ENCODE results near the gene RABIF.

Gene RABIF

DNA sequence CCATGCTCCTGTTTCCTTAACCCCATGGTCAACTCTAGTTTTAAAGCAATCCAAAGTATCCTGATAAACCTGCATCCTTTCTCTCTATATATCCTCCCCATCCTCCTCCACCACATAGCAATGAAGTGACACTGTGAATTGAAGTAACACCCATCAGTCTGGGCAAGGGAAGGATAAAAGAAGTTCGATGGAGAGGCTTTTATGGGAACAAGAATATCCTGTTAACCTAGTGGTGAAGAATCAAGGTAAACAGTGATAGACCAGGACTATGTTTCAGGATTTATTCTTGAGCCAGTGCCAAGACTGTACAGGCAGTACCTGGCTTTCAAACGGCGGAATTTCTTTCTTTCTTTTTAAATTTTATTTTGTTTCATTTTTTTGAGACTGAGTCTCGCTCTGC lies 17.6 kb downstream of the RABIF start:
- DNase-seq = no peak

DNA sequence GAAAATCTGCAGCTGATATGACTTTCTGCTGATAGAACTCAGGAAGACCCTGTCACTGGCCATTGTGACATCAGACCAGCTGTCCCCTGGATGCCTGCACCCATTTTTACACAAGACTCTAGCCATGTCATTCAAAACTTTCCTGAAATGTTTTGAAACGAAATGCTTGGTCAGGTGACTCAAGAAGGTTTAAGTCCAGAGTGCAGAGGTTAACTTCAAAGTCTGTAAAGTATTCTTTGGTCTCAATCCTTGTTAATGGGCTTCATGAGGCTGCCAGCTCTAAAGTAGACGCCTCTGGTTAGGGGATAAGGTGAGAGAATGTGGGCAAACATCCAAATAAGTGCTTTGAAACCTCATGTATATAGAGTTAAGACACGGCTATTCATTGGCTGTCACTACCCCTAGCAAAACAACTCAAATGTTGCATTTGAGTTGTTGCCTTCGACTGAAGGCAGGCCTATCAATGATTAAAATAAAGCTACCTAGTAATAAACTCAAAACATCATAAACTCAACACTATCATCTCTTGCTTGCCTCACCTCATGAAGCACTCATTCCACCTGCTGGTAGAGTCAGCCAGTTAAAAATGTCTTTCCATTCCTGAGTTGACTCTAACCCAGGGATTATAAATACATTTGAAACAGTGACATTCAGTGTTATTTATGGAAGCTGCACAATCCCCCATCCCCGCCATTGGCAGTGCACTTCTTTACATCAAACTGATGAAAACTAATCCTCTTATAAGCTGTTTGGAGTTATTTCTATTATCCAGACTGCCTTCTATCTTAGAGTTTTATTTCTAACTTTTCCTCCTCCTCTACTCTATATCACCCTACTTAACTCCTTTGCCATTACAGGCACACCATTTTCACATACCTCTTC lies 26.0 kb downstream of the RABIF start:
- no peak for DNase-seq

DNA sequence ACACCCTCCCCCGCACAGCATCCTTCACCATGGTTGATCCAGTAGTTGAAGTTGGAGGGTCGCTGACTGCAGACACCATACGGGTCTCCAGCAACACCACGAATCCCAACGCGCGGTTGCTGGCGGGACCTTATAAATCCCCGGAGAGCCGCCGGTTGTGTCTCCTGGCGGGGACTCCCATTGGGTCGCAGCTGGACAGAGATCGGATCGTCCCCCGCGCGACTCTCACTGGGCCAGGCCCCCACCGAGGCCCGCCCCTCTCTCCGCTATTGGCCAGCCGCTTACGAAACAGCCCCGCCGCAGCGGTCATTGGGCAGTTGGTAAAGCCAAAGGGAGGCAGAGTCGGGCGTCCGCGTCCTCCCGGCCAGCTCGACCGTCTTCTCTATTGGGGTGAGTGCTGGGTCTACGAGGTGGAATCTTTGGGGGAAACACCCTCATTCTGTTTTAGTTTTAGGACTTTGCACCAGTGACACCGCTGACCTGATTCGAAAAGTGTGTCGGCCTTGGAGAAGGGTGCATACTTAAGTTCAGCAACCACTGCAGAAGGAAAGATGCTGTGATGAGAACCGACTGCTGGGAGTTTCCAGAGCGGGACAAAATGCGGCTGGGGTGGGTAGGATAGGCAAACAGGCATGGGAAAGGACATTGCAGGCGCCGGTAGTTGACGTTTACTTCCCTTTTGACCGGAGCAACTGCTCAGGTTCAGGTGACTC lies 27.4 kb downstream of the RABIF start:
- DNase-seq = peak; percentile 74

DNA sequence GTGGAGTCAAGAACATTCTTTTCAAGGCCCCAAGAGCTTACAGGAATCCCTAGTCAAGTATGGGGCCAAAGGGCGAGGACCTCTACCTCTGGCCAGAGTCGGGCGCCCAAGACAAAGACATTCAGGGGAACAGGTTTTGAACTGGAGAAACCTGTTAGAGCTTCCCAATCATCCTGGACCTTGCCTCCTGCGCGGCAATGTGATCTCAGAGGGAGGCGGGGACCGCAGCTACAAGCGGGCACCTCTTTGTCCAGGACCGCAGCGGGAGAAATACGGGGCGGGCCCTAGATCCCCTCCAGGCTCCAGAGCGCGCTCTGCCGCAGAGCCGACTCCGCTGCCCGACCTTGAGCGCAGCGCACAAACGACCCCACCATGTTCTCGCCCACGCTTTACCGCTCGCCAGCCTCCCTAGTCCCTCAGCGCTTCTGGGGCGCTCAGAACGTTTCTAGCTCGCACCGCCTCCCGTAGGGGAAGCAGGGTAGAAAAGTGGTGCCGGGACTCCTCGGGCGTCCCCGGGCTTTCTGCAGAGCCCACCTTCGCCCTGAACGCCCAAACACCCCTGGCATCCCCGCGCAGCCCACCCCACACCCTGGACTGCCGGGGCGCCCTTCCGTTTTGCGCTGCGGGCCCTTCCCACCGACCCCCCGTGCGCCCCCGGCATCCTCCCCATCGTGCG lies 28.1 kb downstream of the RABIF start:
- DNase-seq = peak; percentile 5

DNA sequence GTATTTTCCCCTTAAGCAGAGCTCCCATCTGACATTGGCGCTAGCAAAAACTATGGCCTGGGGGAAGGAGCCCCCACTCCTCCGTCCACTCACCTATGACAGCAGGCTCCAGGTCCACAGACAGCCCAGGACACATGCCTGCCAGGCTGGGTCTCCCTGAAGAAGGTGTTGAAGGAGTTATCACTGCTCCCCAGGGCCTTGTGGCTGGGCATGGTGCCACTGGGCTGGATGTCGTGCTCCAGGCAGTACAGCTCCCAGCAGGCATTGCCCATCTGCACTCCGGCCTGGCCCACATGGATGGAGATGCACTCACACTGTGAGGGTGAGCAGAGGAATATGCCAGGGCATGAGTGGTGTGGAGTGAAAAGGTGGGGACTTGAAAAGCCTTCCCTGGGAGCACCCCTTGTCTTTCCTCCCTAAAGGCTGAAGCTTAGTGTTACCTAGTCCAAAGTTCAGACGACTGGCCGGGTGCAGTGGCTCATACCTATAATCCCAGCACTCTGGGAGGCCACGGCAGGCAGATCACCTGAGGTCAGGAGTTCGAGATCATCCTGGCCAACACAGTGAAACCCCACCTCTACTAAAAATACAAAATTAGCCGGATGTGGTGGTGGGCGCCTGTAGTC lies 30.0 kb downstream of the RABIF start:
- DNase-seq = no peak

DNA sequence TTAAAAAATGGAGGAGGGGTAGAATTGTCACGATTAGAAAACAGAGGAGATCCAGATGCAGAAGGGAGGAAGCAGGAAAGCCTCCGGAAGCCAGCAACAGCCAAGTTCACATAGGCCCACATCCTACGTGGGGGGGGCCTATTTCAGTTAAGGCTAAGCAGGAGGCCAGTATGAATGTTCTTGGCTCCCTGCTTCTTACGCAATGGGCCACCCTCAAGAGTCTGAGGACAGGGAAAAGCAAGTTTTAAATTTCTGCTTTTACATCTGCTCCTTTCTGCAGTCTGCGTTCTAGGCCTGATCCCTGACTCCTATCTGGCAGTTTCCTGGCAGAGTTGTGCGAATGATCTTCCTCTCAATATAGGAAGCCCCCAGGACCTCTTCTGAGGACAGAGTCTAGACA lies 30.6 kb downstream of the RABIF start:
- no peak for DNase-seq

DNA sequence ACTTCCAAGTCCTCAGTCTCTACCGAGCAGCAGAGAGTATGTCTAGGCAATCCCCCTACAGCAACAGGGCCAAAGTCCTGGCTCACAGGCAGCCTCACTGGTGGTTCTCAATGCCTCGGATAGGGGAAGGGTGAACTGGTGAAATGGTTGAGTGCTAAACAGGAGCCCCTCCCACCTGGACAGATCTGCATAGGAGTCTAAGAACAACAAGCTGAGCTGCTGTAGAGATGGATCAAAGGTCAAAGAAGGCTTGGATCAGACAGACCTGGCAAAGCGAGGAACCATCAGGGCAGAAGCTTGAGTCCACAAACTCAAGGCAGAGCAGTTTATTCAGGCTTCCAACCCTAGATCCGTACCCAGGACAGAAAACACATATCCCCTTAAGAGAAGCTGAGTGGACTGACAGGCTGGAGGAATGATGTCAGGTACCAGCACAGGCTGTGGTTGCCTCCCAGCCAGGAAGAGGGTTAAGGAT lies 31.8 kb downstream of the RABIF start:
- no peak for DNase-seq

DNA sequence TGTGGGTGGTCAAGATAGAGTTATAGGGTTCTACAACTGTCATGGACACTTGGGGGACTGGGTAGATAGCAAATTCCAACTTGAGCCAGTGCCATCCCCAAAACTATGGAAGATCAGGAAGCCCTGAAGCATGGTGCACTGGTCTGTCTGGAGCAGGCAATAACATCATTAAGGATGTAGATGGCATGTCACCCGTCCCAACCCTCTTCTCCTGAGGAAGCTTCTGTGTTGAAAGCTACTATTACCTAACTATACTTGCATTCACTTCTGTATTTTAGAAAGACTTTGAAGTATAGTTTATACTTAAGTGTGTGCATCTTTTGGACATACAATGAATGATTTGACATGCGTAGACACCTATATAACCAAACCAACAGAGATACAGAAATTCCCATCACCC lies 32.9 kb downstream of the RABIF start:
- DNase-seq = no peak

DNA sequence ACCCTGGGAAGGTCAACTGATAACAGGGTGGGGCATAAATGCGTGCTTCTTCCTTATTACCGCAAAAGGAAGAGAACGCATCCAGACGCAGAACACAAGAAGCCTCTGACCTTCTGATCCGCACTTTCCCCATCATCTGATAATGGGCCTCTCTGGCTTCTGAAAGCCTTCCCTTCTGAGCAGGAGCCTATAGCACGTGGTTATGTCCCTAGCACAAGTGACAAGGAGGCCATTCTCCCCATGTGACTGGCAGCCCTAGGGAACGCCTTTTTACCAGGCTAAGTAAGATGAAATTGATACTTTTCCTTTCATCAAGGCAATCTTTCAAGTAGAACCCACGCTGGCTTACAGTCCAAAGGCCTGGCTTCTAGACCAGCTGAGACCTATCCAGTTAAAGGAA lies 34.2 kb downstream of the RABIF start:
- DNase-seq = no peak

DNA sequence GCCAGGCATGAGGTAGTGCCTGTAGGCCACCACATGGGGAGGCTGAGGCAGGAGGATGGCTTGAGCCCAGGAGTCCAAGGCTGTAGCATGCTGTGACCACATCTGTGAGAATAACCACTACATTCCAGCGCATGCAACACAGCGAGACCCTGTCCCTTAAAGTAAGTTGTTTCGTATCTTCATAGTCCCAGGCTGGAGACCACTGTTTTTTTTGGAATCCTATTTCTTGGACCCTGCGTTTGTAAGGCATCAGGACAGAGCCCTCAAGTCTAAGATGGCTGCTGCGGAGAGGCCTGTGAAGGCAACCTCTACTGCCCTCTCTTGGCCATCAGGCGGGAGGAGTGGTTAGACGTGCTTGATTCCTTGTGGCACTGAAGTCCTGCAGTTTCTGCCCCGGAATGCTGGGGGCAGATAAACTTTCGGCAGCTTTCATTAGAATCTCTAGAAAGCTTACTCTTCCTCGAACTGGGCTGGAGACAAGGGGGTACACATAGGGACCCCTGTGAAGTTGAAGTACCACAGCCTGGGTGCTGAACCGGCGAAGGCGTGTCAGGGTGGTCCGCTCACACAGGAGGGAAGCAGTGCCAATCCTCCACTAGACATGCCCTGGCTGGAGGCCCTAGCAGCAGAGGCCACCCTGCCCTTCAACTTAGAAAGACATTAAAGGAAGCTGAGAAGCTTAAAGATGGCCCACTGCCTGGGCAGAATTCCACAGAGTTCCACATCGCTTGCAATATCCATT lies 36.6 kb downstream of the RABIF start:
- peak; percentile 8 for DNase-seq

DNA sequence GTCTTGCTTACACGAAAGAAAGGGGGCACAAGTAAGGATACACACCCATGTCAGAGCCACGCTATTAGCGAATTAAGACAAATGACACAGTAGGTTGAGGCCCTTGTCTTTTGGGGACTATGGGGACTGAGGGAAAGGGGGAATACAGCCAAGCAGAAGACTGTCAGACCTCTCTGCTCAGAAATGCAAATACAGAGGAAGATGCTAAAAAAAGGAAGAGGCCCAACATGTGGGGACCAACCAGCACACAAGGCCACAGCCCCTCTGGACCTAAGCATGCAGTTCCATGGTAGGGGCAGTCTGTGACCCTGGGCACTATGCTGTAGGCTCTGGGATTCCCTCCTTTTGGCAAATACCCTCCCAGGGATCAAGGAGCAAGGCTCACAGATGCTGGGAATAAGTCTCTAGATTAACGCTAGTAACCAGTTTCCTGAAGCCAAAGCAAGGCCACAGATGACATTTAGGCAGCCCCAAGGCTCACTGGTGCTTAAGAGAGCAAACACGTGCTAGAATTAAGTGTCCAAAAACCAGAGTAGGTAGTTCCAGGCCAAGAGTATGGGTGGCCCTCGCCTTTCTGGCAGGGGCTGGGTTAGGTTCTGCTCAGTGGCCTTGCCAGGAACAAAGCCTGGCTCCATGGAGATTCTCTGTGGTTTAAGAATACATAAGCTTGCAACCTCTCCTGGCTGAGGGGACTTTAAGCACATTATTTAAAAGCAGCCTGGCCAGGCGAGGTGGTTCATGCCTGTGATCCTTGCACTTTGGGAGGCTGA lies 38.2 kb downstream of the RABIF start:
- no peak for DNase-seq

DNA sequence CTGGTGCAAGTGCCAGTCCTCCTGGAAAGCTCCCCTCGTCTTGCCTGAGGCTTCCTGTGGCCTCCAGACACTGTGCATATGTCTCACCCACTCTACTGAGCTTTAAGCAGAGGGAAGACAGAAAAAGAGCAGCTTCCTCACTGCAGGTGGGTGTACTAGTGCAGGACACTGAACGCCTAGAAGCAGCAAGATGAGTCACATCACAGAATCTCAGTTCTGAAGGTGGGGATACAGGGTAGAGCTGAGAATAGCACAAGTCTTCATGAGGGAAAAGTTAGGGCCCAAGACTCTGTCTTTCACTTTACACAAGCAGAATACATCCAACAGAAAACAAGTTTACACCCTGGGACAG lies 40.8 kb downstream of the RABIF start:
- DNase-seq = no peak

DNA sequence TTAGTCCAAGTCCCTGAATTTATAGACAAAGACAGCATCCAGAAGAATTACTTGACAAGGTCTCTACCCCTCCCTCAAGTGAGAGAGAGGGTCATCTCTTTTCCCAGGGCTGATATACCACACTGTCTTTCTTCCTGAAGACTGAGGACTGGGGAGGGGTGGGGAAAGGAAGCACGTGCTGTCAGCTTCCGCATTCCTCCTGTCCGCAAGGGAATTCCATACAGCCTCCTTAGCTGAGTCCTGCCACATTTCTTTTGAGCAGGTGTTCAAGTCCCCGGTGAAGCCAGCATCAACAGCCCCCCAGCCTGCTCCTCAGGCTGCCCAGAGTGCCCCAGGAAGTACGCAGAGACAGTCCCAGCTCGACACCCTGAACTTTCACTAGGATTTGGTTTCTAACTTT lies 44.0 kb downstream of the RABIF start:
- no peak for DNase-seq

DNA sequence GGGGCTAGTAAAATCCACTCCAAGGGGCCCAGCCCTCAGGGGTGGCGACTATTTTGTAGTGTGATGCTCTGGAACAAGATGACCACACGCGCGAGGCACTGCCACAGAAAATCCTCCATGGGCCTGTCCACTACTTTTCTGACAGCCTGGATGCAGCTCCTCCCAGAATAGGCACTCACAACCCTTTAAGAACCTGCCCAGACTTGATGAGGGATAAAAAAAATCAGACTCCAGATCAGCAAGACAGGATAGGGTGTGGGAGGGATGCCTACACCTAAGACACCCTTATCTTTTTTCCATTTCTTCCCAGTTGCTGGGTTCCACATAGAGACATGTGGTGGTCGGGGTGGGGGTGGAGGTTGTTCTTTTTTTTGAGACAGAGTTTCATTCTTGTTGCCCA lies 44.7 kb downstream of the RABIF start:
- DNase-seq = no peak

DNA sequence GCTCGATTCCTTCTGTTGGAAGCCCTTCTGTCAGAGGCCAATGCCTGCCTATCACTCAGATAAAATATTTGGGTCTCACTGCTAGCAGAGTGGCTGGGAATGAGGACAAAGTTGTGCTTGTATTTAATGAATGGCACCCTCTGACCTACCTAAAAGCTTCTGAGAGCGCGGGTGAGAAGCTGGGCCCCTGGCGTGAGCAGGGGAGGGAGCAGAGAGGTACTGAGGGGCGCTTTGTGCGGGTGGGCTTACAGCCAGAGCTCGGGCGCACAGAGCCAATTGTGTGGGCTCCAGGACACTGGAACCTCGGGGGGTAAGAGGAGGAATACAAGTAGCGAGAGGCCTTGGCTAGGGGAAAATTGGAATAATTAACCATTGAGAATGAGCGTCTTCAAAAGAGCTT lies 45.9 kb downstream of the RABIF start:
- DNase-seq = no peak

DNA sequence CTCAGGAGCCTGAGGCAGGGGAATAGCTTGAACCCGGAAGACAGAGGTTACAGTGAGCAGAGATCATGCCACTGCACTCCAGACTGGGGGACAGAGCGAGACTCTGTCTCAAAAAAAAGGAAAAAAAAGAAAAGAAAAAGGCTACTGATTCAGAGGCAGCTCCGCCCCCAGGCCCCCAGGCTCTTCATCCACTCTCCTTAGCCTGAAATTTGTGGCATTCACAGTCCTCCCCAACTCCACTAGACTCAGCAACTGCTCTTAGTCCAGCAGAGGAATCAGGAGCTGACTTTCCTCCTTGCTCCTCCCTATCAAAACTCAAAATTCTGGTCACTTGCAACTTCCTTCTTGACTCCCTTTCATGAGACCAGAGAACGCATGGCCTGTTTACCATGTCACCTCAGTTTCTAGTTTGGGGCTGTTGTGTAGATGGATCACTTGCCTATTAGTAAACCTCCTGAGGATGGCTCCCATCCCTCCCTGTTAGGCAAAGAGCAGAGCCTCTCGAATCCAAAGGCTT lies 51.1 kb downstream of the RABIF start:
- DNase-seq = no peak

DNA sequence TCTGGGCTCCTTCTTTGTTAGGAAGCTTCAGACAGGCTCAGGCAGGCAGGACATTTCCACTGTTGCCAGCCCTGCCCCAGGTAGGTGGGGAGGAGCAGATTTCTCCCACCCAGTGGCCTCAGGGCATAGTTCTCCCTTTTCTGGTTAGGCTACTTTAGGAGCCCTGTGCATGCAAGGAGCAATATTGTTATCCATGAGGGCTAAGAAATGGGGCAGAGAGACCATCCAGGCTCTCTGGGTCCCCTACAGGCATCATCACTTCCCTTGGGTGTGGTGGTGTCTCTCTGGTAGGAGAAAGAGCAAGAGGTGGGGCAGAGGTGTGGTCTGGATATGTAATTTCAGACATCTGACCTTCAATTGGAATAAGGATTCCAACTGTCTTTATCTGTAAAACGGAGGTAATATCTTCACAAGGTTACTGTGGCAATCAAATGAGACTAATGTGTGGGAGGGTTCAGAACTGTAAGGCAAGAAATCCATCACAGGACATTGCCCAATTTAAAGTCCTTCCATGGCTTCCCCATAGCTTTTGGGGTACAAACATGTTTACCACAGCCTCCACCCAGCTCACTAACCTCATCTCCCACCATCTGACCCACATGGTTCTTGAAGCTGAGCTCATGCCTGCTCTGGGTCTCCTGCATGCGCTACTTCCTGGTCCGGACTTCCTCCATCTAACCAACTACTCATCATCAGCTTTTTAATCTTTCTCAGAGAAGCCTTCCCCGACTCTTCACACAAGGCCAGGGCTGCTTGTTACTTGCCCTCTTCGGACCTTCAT lies 52.1 kb downstream of the RABIF start:
- no peak for DNase-seq

DNA sequence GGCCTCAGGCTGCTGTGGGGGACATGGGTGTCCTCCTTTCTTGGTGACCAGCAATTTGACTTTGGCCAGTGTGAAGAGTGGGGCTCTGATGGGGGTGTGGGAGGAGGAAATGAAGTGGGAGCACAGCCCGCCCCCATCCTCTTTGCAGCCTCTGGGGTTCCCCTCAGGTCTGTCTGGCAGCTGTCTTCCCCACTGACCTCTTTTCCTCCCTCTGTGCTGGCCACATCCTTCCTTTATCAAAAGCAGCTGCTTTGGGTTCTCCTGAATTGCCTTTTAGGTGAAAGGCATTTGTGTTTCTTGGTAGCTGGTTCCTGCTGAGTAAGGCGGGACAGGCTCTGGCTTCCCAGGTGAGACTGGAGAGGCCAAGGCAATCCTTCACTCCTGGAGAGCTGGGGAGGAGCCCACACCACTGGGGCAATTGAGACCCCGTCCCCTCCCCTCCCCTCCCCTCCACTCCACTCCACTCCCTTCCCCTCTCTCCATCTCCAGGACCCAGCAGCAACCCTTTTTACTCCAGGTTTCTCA lies 53.3 kb downstream of the RABIF start:
- DNase-seq = no peak

DNA sequence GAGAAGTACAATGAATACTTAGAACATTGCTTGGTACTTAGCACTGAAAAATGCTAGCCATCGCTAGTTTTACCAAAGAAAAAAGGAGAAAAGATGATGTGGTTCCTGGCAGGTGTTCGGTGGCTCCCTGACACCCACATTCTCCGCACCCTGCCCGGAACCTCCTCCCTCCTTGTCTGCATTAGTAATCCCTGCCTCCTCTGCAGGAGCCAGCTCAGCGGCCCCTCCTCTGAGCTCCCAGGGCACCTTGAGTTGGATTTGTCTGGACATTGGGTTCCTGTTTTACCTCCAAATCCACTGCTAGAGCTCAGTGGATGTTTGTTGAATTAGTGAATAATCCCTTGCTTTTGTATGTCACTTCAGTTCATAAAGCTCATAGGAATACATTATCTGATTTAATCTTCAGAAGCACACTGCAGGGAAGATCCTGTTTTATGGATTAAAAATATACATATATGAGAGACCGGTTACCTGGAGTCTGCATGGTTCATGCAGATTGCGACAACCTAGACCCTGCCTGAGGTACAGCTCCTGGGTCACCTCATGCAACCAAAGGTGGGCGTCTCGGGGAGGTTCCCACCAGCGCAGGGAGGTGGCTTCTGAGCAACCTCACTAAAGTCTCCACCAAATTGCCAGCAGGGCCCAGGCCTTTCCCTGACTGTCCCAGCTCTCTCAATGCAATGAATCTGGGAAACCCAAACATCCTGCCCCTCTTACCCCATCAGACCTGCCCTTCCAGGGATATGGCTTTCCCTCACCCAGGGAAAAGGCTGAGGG lies 54.0 kb downstream of the RABIF start:
- DNase-seq = no peak

DNA sequence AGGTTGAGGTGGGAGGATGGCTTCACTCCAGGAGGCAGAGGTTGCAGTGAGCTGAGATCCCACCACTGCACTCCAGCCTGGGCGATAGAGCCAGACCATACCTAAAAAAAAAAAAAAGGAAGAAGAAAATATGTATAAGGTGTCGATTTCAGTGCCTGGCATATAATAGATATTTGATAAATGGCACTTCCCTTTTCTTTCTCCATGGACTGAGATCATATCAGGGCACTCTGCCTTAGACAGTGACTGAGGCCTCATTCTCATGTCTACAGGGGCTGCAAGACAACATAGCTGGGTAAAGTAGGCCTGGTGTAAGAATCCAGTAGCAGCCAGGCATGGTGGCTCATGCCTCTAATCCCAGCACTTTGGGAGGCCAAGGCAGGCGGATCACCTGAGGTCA lies 57.0 kb downstream of the RABIF start:
- no peak for DNase-seq

Measured in NCI-H2081 treated with DMSO at 0.1 percent for 48 hours (cell line).